HCT116 (cell line): Measurements from ENCODE around the gene SPPL2C. TPM values are rescaled to one million over a fixed set of nuclear protein-coding genes. Genes with fewer than 3 reads are reported as not detected.

Experiments
- ATAC-seq: fragments of 200-7000 bp; cut with Tn5 transposase; 2 replicates; pipeline ENCODE4 v1.9.1; 2020; ENCODE audit warnings: mild to moderate bottlenecking, moderate library complexity
- BruUV-seq: library from RNA; stranded (reverse); fragments of 400-500 nt; replicated peaks from 2 replicates; lab custom pipeline; 2021; lab: Mats Ljungman, UMichigan
- CTCF ChIA-PET: fragments of 300-600 bp; sonication (Branson Sonifier 250); formaldehyde crosslinking; loops from one replicate; lab custom pipeline; 2021; ENCODE audit warnings: antibody characterized with exemption; lab: Charles Lee
- POLR2A ChIA-PET: fragments of 300-600, 350-600 bp; sonication (Branson Sonifier 250); formaldehyde crosslinking; loops from one replicate; lab custom pipeline; 2021; ENCODE audit warnings: antibody characterized with exemption; lab: Charles Lee
- RAD21 ChIA-PET, 2 experiments: fragments of 300-600 bp; sonication (Branson Sonifier 250); formaldehyde crosslinking; loops; one replicate each; lab custom pipeline; 2023; ENCODE audit warnings: low total read pairs in 2 of 2; ENCODE audit not compliant: uncharacterized antibody in 2 of 2, unreplicated experiment in 2 of 2, low non-redundant PET in 1 of 2; lab: Charles Lee
- DNase-seq: peaks from one replicate; pipeline ENCODE4 v3.0.0-alpha.2; 2010; ENCODE audit warnings: low read depth, low spot score
- H2AFZ ChIP-seq: fragments of 200-600 bp; shearing (Covaris generic), sonication (generic); 2 replicates; pipeline ENCODE4 v1.6.1; 2017; ENCODE audit warnings: low read depth, mixed run types, mixed read lengths, antibody characterized with exemption, low read length; ENCODE audit not compliant: poor library complexity, severe bottlenecking
- H3K27ac ChIP-seq: 2 replicates; pipeline ENCODE4 v1.5.1; 2012; ENCODE audit warnings: low read depth, low read length
- H3K27me3 ChIP-seq: fragments of 200-600 bp; sonication (generic); 2 replicates; pipeline ENCODE4 v1.6.1; 2016; ENCODE audit warnings: mixed run types, low read length, mixed read lengths; ENCODE audit not compliant: insufficient read depth
- H3K36me3 ChIP-seq, 2 experiments: fragments of 200-500 bp in 1 of 2; fragments of 200-600 bp in 1 of 2; sonication (Bioruptor generic) in 1 of 2; sonication (generic) in 1 of 2; 2 replicates each; pipeline versions ENCODE4 v1.5.1 to v1.6.1; 2014 to 2016; ENCODE audit warnings: low read length in 2 of 2, inconsistent platforms in 1 of 2, mixed read lengths in 1 of 2, mixed run types in 1 of 2; ENCODE audit not compliant: insufficient read depth in 2 of 2, control insufficient read depth in 1 of 2
- H3K4me1 ChIP-seq, 2 experiments: fragments of 200-600 bp in 1 of 2; sonication (generic) in 1 of 2; 2 replicates each; pipeline versions ENCODE4 v1.5.1 to v1.6.1; 2012 to 2017; ENCODE audit warnings: low read length in 2 of 2, inconsistent platforms in 1 of 2, mild to moderate bottlenecking in 1 of 2, mixed read lengths in 1 of 2, mixed run types in 1 of 2, moderate library complexity in 1 of 2; ENCODE audit not compliant: insufficient read depth in 2 of 2, control insufficient read depth in 1 of 2
- H3K4me2 ChIP-seq: fragments of 200-600 bp; sonication (generic); 2 replicates; pipeline ENCODE4 v1.6.1; 2017; ENCODE audit warnings: mixed run types, low read length, mixed read lengths
- H3K4me3 ChIP-seq, 2 experiments: fragments of 200-600 bp in 1 of 2; sonication (generic) in 1 of 2; replicated peaks in 1 of 2; 2 replicates each; pipeline ENCODE4 v1.5.1; 2011 to 2016; ENCODE audit warnings: low read length in 2 of 2, control low read depth in 1 of 2, low read depth in 1 of 2, mild to moderate bottlenecking in 1 of 2, mixed read lengths in 1 of 2, mixed run types in 1 of 2
- H3K79me2 ChIP-seq: fragments of 200-600 bp; sonication (generic); 2 replicates; pipeline ENCODE4 v1.6.1; 2017; ENCODE audit warnings: mild to moderate bottlenecking, mixed run types, low read length, moderate library complexity, mixed read lengths; ENCODE audit not compliant: insufficient read depth
- H3K9ac ChIP-seq: fragments of 200-600 bp; sonication (generic); 2 replicates; pipeline ENCODE4 v1.6.1; 2016; ENCODE audit warnings: low read length, mixed read lengths
- H3K9me2 ChIP-seq: fragments of 200-600 bp; sonication (generic), shearing (Covaris generic); 2 replicates; pipeline ENCODE4 v1.6.1; 2017; ENCODE audit warnings: mixed run types, mild to moderate bottlenecking, moderate library complexity; ENCODE audit not compliant: insufficient read depth
- H3K9me3 ChIP-seq, 2 experiments: fragments of 200-500 bp in 1 of 2; fragments of 200-600 bp in 1 of 2; sonication (Bioruptor generic) in 1 of 2; sonication (generic) in 1 of 2; 2 replicates each; pipeline ENCODE4 v1.6.1; 2014 to 2017; ENCODE audit warnings: low read length in 2 of 2, mixed read lengths in 2 of 2, inconsistent platforms in 1 of 2, low read depth in 1 of 2, mild to moderate bottlenecking in 1 of 2, mixed run types in 1 of 2, moderate library complexity in 1 of 2; ENCODE audit not compliant: control insufficient read depth in 1 of 2, insufficient read depth in 1 of 2
- H4K20me1 ChIP-seq: fragments of 200-600 bp; sonication (generic), shearing (Covaris generic); 2 replicates; pipeline ENCODE4 v1.6.1; 2017; ENCODE audit warnings: mixed run types, mild to moderate bottlenecking, moderate library complexity; ENCODE audit not compliant: insufficient read depth
- CBX3 ChIP-seq: IDR thresholded peaks from 2 replicates; pipeline ENCODE4 v1.6.1; 2012; ENCODE audit warnings: low read depth
- CEBPB ChIP-seq: IDR thresholded peaks from 2 replicates; pipeline ENCODE4 v1.6.1; 2012; ENCODE audit warnings: low read depth
- EGR1 ChIP-seq: IDR thresholded peaks from 2 replicates; pipeline ENCODE4 v1.6.1; 2012; ENCODE audit warnings: low read depth
- ELF1 ChIP-seq: IDR thresholded peaks from 2 replicates; pipeline ENCODE4 v1.6.1; 2012; ENCODE audit warnings: low read depth, borderline replicate concordance
- FOSL1 ChIP-seq: IDR thresholded peaks from 2 replicates; pipeline ENCODE4 v1.6.1; 2012; ENCODE audit warnings: low read depth
- JUND ChIP-seq: IDR thresholded peaks from 2 replicates; pipeline ENCODE4 v1.6.1; 2012
- RAD21 ChIP-seq: IDR thresholded peaks from 2 replicates; pipeline ENCODE4 v1.6.1; 2012; ENCODE audit warnings: low read depth, mild to moderate bottlenecking
- SP1 ChIP-seq: IDR thresholded peaks from 2 replicates; pipeline ENCODE4 v1.6.1; 2012; ENCODE audit warnings: low read depth
- SRF ChIP-seq: IDR thresholded peaks from 2 replicates; pipeline ENCODE4 v1.6.1; 2012; ENCODE audit warnings: low read depth
- TCF7L2 ChIP-seq: IDR thresholded peaks from 2 replicates; pipeline ENCODE4 v1.7.0; 2011; ENCODE audit warnings: borderline replicate concordance, inconsistent platforms; ENCODE audit not compliant: insufficient read depth, insufficient read length; ENCODE audit errors: extremely low read depth
- YY1 ChIP-seq: IDR thresholded peaks from 2 replicates; pipeline ENCODE4 v1.6.1; 2011; ENCODE audit warnings: low read length, low read depth, moderate library complexity, mild to moderate bottlenecking; ENCODE audit not compliant: insufficient replicate concordance; ENCODE audit errors: extremely low read depth
- ZFX ChIP-seq: fragments of 450-650 bp; IDR thresholded peaks from 2 replicates; pipeline ENCODE4 v1.6.1; 2017
- ZNF274 ChIP-seq: fragments of 200-500 bp; sonication (Bioruptor generic); IDR thresholded peaks from 2 replicates; pipeline ENCODE4 v1.6.1; 2014; ENCODE audit warnings: mild to moderate bottlenecking, low read depth, low read length, inconsistent platforms
- intact Hi-C: fragments of 100-400 bp; cut with micrococcal nuclease; formaldehyde crosslinking; loops from 2 replicates; pipeline ENCODE4 v1.10.0; 2022
- total RNA-seq: library from RNA; stranded (reverse); gene quantifications from one replicate; pipeline ENCODE4 v1.2.1, GENCODE V29; 2021; ENCODE audit not compliant: unreplicated experiment
- TF ChIP-seq, protein P1 (sequence below): IDR thresholded peaks from 2 replicates; pipeline ENCODE4 v1.6.1; 2011; ENCODE audit warnings: mild to moderate bottlenecking, low read length, moderate library complexity; ENCODE audit not compliant: insufficient replicate concordance; ENCODE audit errors: extremely low read depth

SPPL2C gene
- total RNA-seq, 1 experiment from 2014 or later = not detected

DNA sequence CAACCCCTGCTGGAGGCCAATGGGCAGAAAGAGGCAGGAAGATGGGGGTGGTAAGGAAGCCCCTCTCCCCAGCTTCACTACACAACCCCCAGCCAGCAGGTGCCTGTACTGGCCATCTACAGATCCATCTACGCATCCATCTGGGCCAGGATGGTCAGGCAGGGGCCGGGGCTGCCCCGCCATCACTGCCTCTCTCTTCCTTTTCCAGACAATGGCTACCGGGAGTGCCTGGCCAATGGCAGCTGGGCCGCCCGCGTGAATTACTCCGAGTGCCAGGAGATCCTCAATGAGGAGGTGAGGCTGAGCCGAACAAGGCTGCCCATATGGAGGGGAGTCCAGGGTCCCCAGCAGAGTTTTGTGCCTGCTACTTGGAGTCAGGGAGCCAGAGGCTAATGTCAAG lies 23.5 kb upstream of the SPPL2C start:
- Histone ChIP-seq H3K36me3 (no peaks in the 10 kb centered on the region), H2AFZ (no peak overlapping the region), H3K9me2 (no peaks in the 10 kb centered on the region), H3K27ac (no peak overlapping the region), H3K4me1 (peaks cover 0 to 5% of the 10 kb centered on the region in 2 experiments; a peak in 2 of 4 replicates), H3K27me3 (no peaks in the 10 kb centered on the region), H3K79me2 (no peaks in the 10 kb centered on the region), H3K9ac (no peak overlapping the region), H3K9me3 (no peaks in the 10 kb centered on the region), H3K4me3 (no peak overlapping the region), H3K4me2 (no peak overlapping the region), H4K20me1 (no peaks in the 10 kb centered on the region)
- DNase-seq = no peak
- BruUV-seq = no TSS peak
- TF ChIP-seq SRF (no peak), FOSL1 (no peak), YY1 (no peak), CEBPB (no peak), CBX3 (no peak), SP1 (no peak), ELF1 (no peak), RAD21 (no peak), ZNF274 (no peak), JUND (no peak), EGR1 (no peak), ZFX (no peak), TCF7L2 (no peak)
- TF ChIP-seq, protein P1, sequence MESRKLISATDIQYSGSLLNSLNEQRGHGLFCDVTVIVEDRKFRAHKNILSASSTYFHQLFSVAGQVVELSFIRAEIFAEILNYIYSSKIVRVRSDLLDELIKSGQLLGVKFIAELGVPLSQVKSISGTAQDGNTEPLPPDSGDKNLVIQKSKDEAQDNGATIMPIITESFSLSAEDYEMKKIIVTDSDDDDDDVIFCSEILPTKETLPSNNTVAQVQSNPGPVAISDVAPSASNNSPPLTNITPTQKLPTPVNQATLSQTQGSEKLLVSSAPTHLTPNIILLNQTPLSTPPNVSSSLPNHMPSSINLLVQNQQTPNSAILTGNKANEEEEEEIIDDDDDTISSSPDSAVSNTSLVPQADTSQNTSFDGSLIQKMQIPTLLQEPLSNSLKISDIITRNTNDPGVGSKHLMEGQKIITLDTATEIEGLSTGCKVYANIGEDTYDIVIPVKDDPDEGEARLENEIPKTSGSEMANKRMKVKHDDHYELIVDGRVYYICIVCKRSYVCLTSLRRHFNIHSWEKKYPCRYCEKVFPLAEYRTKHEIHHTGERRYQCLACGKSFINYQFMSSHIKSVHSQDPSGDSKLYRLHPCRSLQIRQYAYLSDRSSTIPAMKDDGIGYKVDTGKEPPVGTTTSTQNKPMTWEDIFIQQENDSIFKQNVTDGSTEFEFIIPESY = no peak
- ChIA-PET CTCF (interaction anchor here (0.9 to 1.9 kb wide), 2 partner anchors 11 to 50 kb away, joined by 3 to 5 read pairs; no protein-coding TSS in a partner anchor), RAD21 (no interaction called here), POLR2A (no interaction called here)
- no peak for ATAC-seq
- intact Hi-C loops = no loop called here
